D721Med (cell line): Measurements from ENCODE around the gene COPS9.

Experiments
- DNase-seq: peaks from one replicate; pipeline ENCODE4 v3.0.0; 2011; ENCODE audit warnings: low spot score; ENCODE audit not compliant: insufficient read length
- FAIRE-seq: peaks from 2 replicates; lab custom pipeline; 2011; peaks lifted over from hg19 to GRCh38; lab: Jason Lieb, UNC
- CTCF ChIP-seq: IDR thresholded peaks from 2 replicates; pipeline ENCODE4 v1.5.1; 2012; ENCODE audit warnings: mild to moderate bottlenecking, control low read depth; ENCODE audit not compliant: insufficient read depth; ENCODE audit errors: missing control alignments

COPS9 gene

GRCh38 chr2:240125742-240126141 is 10.4 kb downstream of the COPS9 start:
- TF ChIP-seq CTCF, result no peak
- DNase-seq (no peak), FAIRE-seq (no peak)

- DNase-seq, result no peak
- no peak for FAIRE-seq
- TF ChIP-seq CTCF, result no peak
Observed at GRCh38 chr2:240124651-240125030, 11.5 kb downstream of the COPS9 start.

- TF ChIP-seq CTCF, result no peak
- FAIRE-seq (no peak), DNase-seq (no peak)
Observed at GRCh38 chr2:240123821-240124650, 12.1 kb downstream of the COPS9 start.

- no peak for DNase-seq
- no peak for FAIRE-seq
- TF ChIP-seq CTCF, result no peak
Observed at GRCh38 chr2:240121675-240122074, 14.4 kb downstream of the COPS9 start.

- TF ChIP-seq CTCF, result no peak
- FAIRE-seq (no peak), DNase-seq (no peak)
Observed at GRCh38 chr2:240121190-240121589, 14.9 kb downstream of the COPS9 start.

GRCh38 chr2:240114233-240114632 is 21.9 kb downstream of the COPS9 start:
- FAIRE-seq (no peak), DNase-seq (no peak)
- no peak for TF ChIP-seq CTCF
